ENCODE results near the gene ACAN. TPM values are rescaled to one million over a fixed set of nuclear protein-coding genes. Genes with fewer than 3 reads are reported as not detected.
A peak's percentile ranks its signal among the peaks of the same experiment; 100 is the strongest.

ACAN gene
- not detected in 2 replicates for total RNA-seq (2011; cell fraction: chromatin; rRNA removed; ENCODE audit: low replicate concordance)
- not detected in 2 replicates for total RNA-seq (2011; cell fraction: nucleolus; rRNA removed)
- total RNA-seq (2011; cell fraction: nucleoplasm; rRNA removed): not detected in 2 replicates
- total RNA-seq (2014; rRNA removed): not detected in 2 replicates
- total RNA-seq (2014; rRNA removed; fragmentation: Illumina TruSeq; extraction: Trizol): not detected in 2 replicates
- total RNA-seq (2015; rRNA removed; fragmentation: Illumina TruSeq; extraction: Trizol): not detected in 2 replicates
- total RNA-seq (2021): not detected in 2 replicates
- not detected in 2 replicates for polyA plus RNA-seq (2011; rRNA removed)
- not detected in 2 replicates for polyA plus RNA-seq (2011; cell fraction: cytosol; rRNA removed)
- polyA plus RNA-seq (2011; cell fraction: nucleus; rRNA removed): not detected in 2 replicates
- not detected in 2 replicates for polyA plus RNA-seq (2012)
- polyA plus RNA-seq (2014; fragmentation: Illumina TruSeq; extraction: Trizol): not detected in 2 replicates
- not detected for polyA plus RNA-seq (2014; fragmentation: Nextera tagmentation; extraction: Ambion mirVana)
- polyA plus RNA-seq (2014; rRNA removed): not detected in 2 replicates
- not detected in 2 replicates for polyA minus RNA-seq (2011; rRNA and poly(A)+ RNA removed)
- polyA minus RNA-seq (2011; cell fraction: cytosol; rRNA and poly(A)+ RNA removed): not detected in 2 replicates
- polyA minus RNA-seq (2011; cell fraction: nucleus; rRNA and poly(A)+ RNA removed): not detected in 2 replicates
- percentile 4 among the genes with signal in this experiment for Bru-seq, nascent RNA
- not detected for BruChase-seq, experiment 1, labeled RNA remaining after a 2-hour chase
- not detected for BruChase-seq, experiment 2, labeled RNA remaining after a 6-hour chase
- long read RNA-seq, experiment 1: 0 reads
- long read RNA-seq, experiment 2: 0 reads
- long read RNA-seq, experiment 3: 0 reads

DNA sequence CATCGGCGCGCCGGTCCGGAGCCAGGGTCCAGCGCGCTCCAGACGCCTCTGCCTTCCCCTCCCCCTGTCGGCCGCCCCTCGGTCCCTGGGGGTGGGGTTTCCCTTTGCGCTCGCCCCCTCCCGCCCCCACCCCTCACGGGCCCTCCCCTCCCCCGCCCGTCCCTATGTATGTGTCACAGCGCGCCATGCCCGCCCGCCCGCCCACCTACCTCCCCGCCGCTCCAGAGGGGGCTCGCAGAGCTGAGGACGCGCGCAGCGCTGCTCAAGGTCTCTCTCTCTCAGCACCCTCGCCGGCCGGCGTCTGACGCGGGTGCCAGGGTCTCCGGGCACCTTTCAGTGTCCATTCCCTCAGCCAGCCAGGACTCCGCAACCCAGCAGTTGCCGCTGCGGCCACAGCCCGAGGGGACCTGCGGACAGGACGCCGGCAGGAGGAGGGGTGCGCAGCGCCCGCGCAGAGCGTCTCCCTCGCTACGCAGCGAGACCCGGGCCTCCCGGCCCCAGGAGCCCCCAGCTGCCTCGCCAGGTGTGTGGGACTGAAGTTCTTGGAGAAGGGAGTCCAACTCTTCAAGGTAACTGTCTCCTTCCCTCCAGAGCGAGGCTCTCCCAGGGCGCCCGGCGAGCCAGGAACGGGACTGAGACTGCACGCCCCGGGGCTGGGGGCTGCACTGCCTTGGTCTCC lies at the start of gene ACAN:
Gene ACAN (plus strand): TSS at position 196 of the 679 bp plus-strand sequence. CDS start 32,771 bp downstream, outside the sequence.
- H3K9ac ChIP-seq (ENCODE audit: insufficient read depth in 1 of 2, low read depth in 2 of 2, low read length in 2 of 2): no peak within 1 kb of the TSS
- H3K4me1 ChIP-seq (replicated peaks in 1 of 2; ENCODE audit: control insufficient read depth in 2 of 2, insufficient read depth in 2 of 2, low read length in 2 of 2): peaks cover 0 to 9% of the 10 kb centered on the region in 2 experiments; a peak in 2 of 5 replicates
- ChIA-PET CTCF (ENCODE audit: low intra/inter-chr PET ratio) (interaction anchor here (0.7 kb wide), 1 partner anchor 39 kb away, joined by 4 read pairs; no protein-coding TSS in a partner anchor), POLR2A (interaction anchor here (1.4 kb wide), 1 partner anchor 21 kb away, joined by 4 read pairs; no protein-coding TSS in a partner anchor)
- FAIRE-seq: no peak
- H2AFZ ChIP-seq (ENCODE audit: low read depth, low read length): no peak within 1 kb of the TSS
- in situ Hi-C loops (cut with MboI): no loop called here
- peaks cover 48 to 68% of the 10 kb centered on the region in 2 experiments for H3K27me3 ChIP-seq (ENCODE audit: control insufficient read depth in 2 of 2, insufficient read depth in 2 of 2, low read length in 2 of 2)
- H4K20me1 ChIP-seq (replicated peaks; ENCODE audit: control insufficient read depth, insufficient read depth, low read length): no peaks in the 10 kb centered on the region
- DNase-seq (ENCODE audit: extremely low read depth in 1 of 4, low spot score in 3 of 4): no peak
- TF ChIP-seq ZNF717 (CRISPR knock-in tag; IDR thresholded peaks at IDR 0.05): no peak
- no peak for TF ChIP-seq ZNF695 (CRISPR knock-in tag; IDR thresholded peaks at IDR 0.05)
- no peak for TF ChIP-seq CEBPB (tag; IDR thresholded peaks at IDR 0.05)
- no peak for TF ChIP-seq CREB3L1 (IDR thresholded peaks at IDR 0.05; ENCODE audit: borderline replicate concordance, low read depth)
- BruUV-seq (replicated peaks): no TSS peak
- no peaks in the 10 kb centered on the region for H3K9me3 ChIP-seq (replicated peaks; ENCODE audit: control insufficient read depth, insufficient read depth, low read depth, low read length)
- H3K9me1 ChIP-seq (ENCODE audit: control insufficient read depth, insufficient read depth, low read length): no peaks in the 10 kb centered on the region
- no peaks in the 10 kb centered on the region for H3K79me2 ChIP-seq (ENCODE audit: control insufficient read depth, insufficient read depth, low read length)
- H3K4me2 ChIP-seq (ENCODE audit: insufficient read depth, low read length): no peak within 1 kb of the TSS
- no peaks in the 10 kb centered on the region for H3K36me3 ChIP-seq (ENCODE audit: control insufficient read depth, insufficient read depth, low read length)
- intact Hi-C loops (cut with micrococcal nuclease): no loop called here
- no peak within 1 kb of the TSS for H3K27ac ChIP-seq (ENCODE audit: extremely low read depth, low read depth, low read length)
- ATAC-seq: no peak
- H3K4me3 ChIP-seq: no peak within 1 kb of the TSS
- WGBS (ENCODE audit: insufficient coverage, low coverage, missing lambda C conversion rate): 3% methylated on average over 35 of the region's 61 CpGs

All from K562 (cell line).